H1 (cell line): ENCODE measurements around the gene ST8SIA3. TPM values are rescaled to one million over a fixed set of nuclear protein-coding genes. Genes with fewer than 3 reads are reported as not detected.

Experiments
- CTCF ChIA-PET: fragments of 300-600 bp; sonication (Branson Sonifier 250); formaldehyde crosslinking; loops from one replicate; lab custom pipeline; 2021; ENCODE audit not compliant: partially characterized antibody; lab: Charles Lee
- POLR2A ChIA-PET: fragments of 300-600 bp; sonication (Branson Sonifier 250); formaldehyde crosslinking; loops from one replicate; lab custom pipeline; 2021; ENCODE audit warnings: inconsistent platforms; ENCODE audit not compliant: partially characterized antibody; lab: Charles Lee
- DNase-seq, 2 experiments: peaks; one replicate each; pipeline versions ENCODE4 v3.0.0 to v3.0.0-alpha.2; 2010 to 2022; ENCODE audit warnings: low spot score in 2 of 2, low read depth in 1 of 2, mixed read lengths in 1 of 2
- FAIRE-seq: peaks from 2 replicates; lab custom pipeline; 2011; peaks lifted over from hg19 to GRCh38; lab: Jason Lieb, UNC
- H2AFZ ChIP-seq: 2 replicates; pipeline ENCODE4 v1.8.1; 2012; ENCODE audit warnings: low read length, inconsistent platforms
- H2AK5ac ChIP-seq: 2 replicates; pipeline ENCODE4 v1.6.1; 2013; ENCODE audit warnings: low read depth, low read length
- H2BK120ac ChIP-seq: replicated peaks from 2 replicates; pipeline ENCODE3; 2013; ENCODE audit warnings: low read depth, low read length, inconsistent platforms
- H2BK12ac ChIP-seq: 2 replicates; pipeline ENCODE4 v1.6.1; 2013; ENCODE audit warnings: low read depth, low read length
- H2BK15ac ChIP-seq: 2 replicates; pipeline ENCODE4 v1.6.1; 2013; ENCODE audit warnings: low read length
- H2BK20ac ChIP-seq: 2 replicates; pipeline ENCODE4 v1.6.1; 2013; ENCODE audit warnings: low read length
- H2BK5ac ChIP-seq: 2 replicates; pipeline ENCODE4 v1.6.1; 2013; ENCODE audit warnings: low read depth, low read length
- H3K14ac ChIP-seq: 2 replicates; pipeline ENCODE4 v1.6.1; 2013; ENCODE audit warnings: inconsistent platforms; ENCODE audit not compliant: insufficient read length
- H3K18ac ChIP-seq: 2 replicates; pipeline ENCODE4 v1.6.1; 2013; ENCODE audit warnings: low read length; ENCODE audit errors: extremely low read depth
- H3K23ac ChIP-seq: 2 replicates; pipeline ENCODE4 v1.6.1; 2013; ENCODE audit warnings: inconsistent platforms; ENCODE audit not compliant: insufficient read length
- H3K23me2 ChIP-seq: 2 replicates; pipeline ENCODE4 v1.6.1; 2013; ENCODE audit warnings: low read depth, low read length
- H3K27ac ChIP-seq: 2 replicates; pipeline ENCODE4 v1.6.1; 2011; ENCODE audit warnings: low read depth, low read length, inconsistent platforms
- H3K27me3 ChIP-seq, 4 experiments: replicated peaks in 1 of 4; 1 replicate in 1 of 4; 2 replicates in 3 of 4; pipeline versions ENCODE4 v1.6.1 to v1.8.1; 2011 to 2013; ENCODE audit warnings: low read length in 3 of 4, mild to moderate bottlenecking in 3 of 4, inconsistent platforms in 2 of 4, mixed read lengths in 2 of 4, moderate library complexity in 1 of 4; ENCODE audit not compliant: control insufficient read depth in 3 of 4, insufficient read depth in 3 of 4; ENCODE audit errors: extremely low read depth in 1 of 4
- H3K36me3 ChIP-seq, 4 experiments: 2 replicates each; pipeline versions ENCODE4 v1.6.1 to v1.8.1; 2011 to 2013; ENCODE audit warnings: mild to moderate bottlenecking in 4 of 4, low read length in 3 of 4, moderate library complexity in 2 of 4, control low read depth in 1 of 4, inconsistent platforms in 1 of 4; ENCODE audit not compliant: insufficient read depth in 4 of 4, control insufficient read depth in 2 of 4
- H3K4ac ChIP-seq: replicated peaks from 2 replicates; pipeline ENCODE3; 2013; ENCODE audit warnings: low read length, low read depth, mixed read lengths, inconsistent platforms; ENCODE audit not compliant: insufficient read length
- H3K4me1 ChIP-seq, 4 experiments: replicated peaks in 1 of 4; 1 replicate in 1 of 4; 2 replicates in 3 of 4; pipeline versions ENCODE4 v1.6.1 to v1.8.1; 2011 to 2013; ENCODE audit warnings: low read length in 3 of 4, inconsistent platforms in 2 of 4, mixed read lengths in 1 of 4; ENCODE audit not compliant: insufficient read depth in 4 of 4, control insufficient read depth in 3 of 4
- H3K4me2 ChIP-seq, 2 experiments: 2 replicates each; pipeline versions ENCODE4 v1.6.1 to v1.8.1; 2011 to 2013; ENCODE audit warnings: low read depth in 2 of 2, low read length in 2 of 2, control low read depth in 1 of 2, inconsistent platforms in 1 of 2, mild to moderate bottlenecking in 1 of 2; ENCODE audit not compliant: insufficient read depth in 1 of 2
- H3K4me3 ChIP-seq, 4 experiments: fragments of 200-600, 300-600 bp in 1 of 4; sonication (generic), shearing (Covaris generic), sonication (Bioruptor Twin) in 1 of 4; 2 replicates each; pipeline versions ENCODE4 v1.5.1 to v1.8.1; 2011 to 2016; ENCODE audit warnings: low read length in 4 of 4, low read depth in 3 of 4, control low read depth in 2 of 4, inconsistent platforms in 2 of 4, mild to moderate bottlenecking in 2 of 4, mixed read lengths in 1 of 4, moderate library complexity in 1 of 4; ENCODE audit not compliant: insufficient read depth in 2 of 4; ENCODE audit errors: extremely low read depth in 1 of 4
- H3K56ac ChIP-seq: replicated peaks from 2 replicates; pipeline ENCODE3; 2013; ENCODE audit warnings: low read depth, mild to moderate bottlenecking, mixed read lengths, low read length, inconsistent platforms; ENCODE audit not compliant: insufficient read length
- H3K79me1 ChIP-seq: 2 replicates; pipeline ENCODE4 v1.6.1; 2013; ENCODE audit warnings: low read depth, low read length, control low read depth
- H3K79me2 ChIP-seq, 2 experiments: 2 replicates each; pipeline versions ENCODE4 v1.6.1 to v1.8.1; 2012 to 2013; ENCODE audit warnings: low read length in 2 of 2, mild to moderate bottlenecking in 2 of 2, inconsistent platforms in 1 of 2; ENCODE audit not compliant: insufficient read depth in 2 of 2, control insufficient read depth in 1 of 2
- H3K9ac ChIP-seq, 4 experiments: replicated peaks in 1 of 4; 1 replicate in 1 of 4; 2 replicates in 3 of 4; pipeline versions ENCODE4 v1.6.1 to v1.8.1; 2011 to 2013; ENCODE audit warnings: low read depth in 3 of 4, low read length in 3 of 4, control low read depth in 2 of 4, mild to moderate bottlenecking in 2 of 4, moderate library complexity in 2 of 4, inconsistent platforms in 1 of 4; ENCODE audit errors: extremely low read depth in 1 of 4
- H3K9me3 ChIP-seq, 2 experiments: 2 replicates each; pipeline versions ENCODE4 v1.6.1 to v1.8.1; 2012 to 2013; ENCODE audit warnings: mild to moderate bottlenecking in 2 of 2, moderate library complexity in 2 of 2, control low read depth in 1 of 2, inconsistent platforms in 1 of 2, low read depth in 1 of 2, low read length in 1 of 2, mixed read lengths in 1 of 2; ENCODE audit not compliant: insufficient read depth in 2 of 2
- H4K20me1 ChIP-seq, 2 experiments: replicated peaks in 1 of 2; 2 replicates each; pipeline versions ENCODE3 to v1.8.1; 2011 to 2013; ENCODE audit warnings: inconsistent platforms in 2 of 2, low read length in 2 of 2, mild to moderate bottlenecking in 1 of 2; ENCODE audit not compliant: insufficient read depth in 2 of 2, control insufficient read depth in 1 of 2
- H4K5ac ChIP-seq: 2 replicates; pipeline ENCODE4 v1.6.1; 2013; ENCODE audit warnings: low read length, low read depth, mixed read lengths, inconsistent platforms; ENCODE audit not compliant: insufficient read length
- H4K8ac ChIP-seq: 2 replicates; pipeline ENCODE4 v1.8.0; 2013; ENCODE audit warnings: mild to moderate bottlenecking, moderate library complexity, low read length, inconsistent platforms; ENCODE audit not compliant: insufficient read depth; ENCODE audit errors: extremely low read depth
- H4K91ac ChIP-seq: replicated peaks from 2 replicates; pipeline ENCODE3; 2013; ENCODE audit warnings: low read length, mixed read lengths, inconsistent platforms; ENCODE audit not compliant: insufficient read length
- ASH2L ChIP-seq: fragments of 200-600, 300-600 bp; sonication (generic); IDR thresholded peaks from one replicate; pipeline ENCODE4 v1.7.1; 2017; ENCODE audit warnings: low read length
- KDM4A ChIP-seq: IDR thresholded peaks from one replicate; pipeline ENCODE4 v1.7.1; 2012; ENCODE audit warnings: low read depth, mild to moderate bottlenecking, moderate library complexity, low read length, inconsistent platforms; ENCODE audit not compliant: severe bottlenecking
- PHF8 ChIP-seq: fragments of 200-600 bp; sonication (generic); conservative IDR thresholded peaks from 2 replicates; pipeline ENCODE4 v1.7.1; 2012; ENCODE audit warnings: low read depth, mild to moderate bottlenecking, inconsistent platforms, low read length, moderate library complexity
- RAD21 ChIP-seq, 2 experiments: IDR thresholded peaks in 1 of 2; conservative IDR thresholded peaks in 1 of 2; 2 replicates each; pipeline ENCODE4 v1.6.1; 2011; ENCODE audit warnings: low read depth in 2 of 2, low read length in 2 of 2, improper control_type of control experiment in 1 of 2, inconsistent platforms in 1 of 2, mild to moderate bottlenecking in 1 of 2, moderate library complexity in 1 of 2
- RBBP5 ChIP-seq: IDR thresholded peaks from 2 replicates; pipeline ENCODE4 v1.7.1; 2012; ENCODE audit warnings: low read depth, mild to moderate bottlenecking, inconsistent platforms, low read length, moderate library complexity, borderline replicate concordance
- SAP30 ChIP-seq: fragments of 300-600 bp; sonication (generic); IDR thresholded peaks from 2 replicates; pipeline ENCODE4 v1.7.1; 2012; ENCODE audit warnings: low read length, moderate library complexity, mild to moderate bottlenecking, inconsistent platforms; ENCODE audit not compliant: insufficient read depth, insufficient replicate concordance
- WGBS, 2 experiments: shearing (Covaris generic) in 1 of 2; methylation state at CpG; one replicate each; pipeline versions ENCODE4 v1.1.6 to v1.1.7; 2013 to 2015; ENCODE audit warnings: low lambda C conversion rate in 2 of 2, mixed read lengths in 2 of 2, inconsistent platforms in 1 of 2, low coverage in 1 of 2, missing lambda C conversion rate in 1 of 2; ENCODE audit not compliant: insufficient replicate concordance in 2 of 2, insufficient coverage in 1 of 2, insufficient read length in 1 of 2; ENCODE audit errors: extremely low coverage in 1 of 2, missing lambda C conversion rate in 1 of 2; 5-methylcytosine and 5-hydroxymethylcytosine counted together
- polyA plus RNA-seq, 7 experiments: library from polyadenylated mRNA; depleted of rRNA in 3 of 7; stranded (reverse) in 5 of 7; unstranded in 2 of 7; fragments of >200 nt in 5 of 7; fragments of 200-250 nt in 2 of 7; gene quantifications; 1 replicate in 5 of 7; 2 replicates in 1 of 7; 4 replicates in 1 of 7; pipeline versions ENCODE4 v1.2.1 to v1.2.3, GENCODE V29; 2011 to 2013; ENCODE audit warnings: missing spikeins in 2 of 7, mixed read lengths in 2 of 7
- total RNA-seq: library from RNA; stranded (reverse); fragmentation: NEBNext Ultra II Directional; extraction: Animal tissue kit (Norgen Biotek cat#: 25700); gene quantifications from 2 replicates; pipeline ENCODE4 v1.2.1, GENCODE V29; 2021

The ST8SIA3 gene
- total and polyA plus RNA-seq, 2 of the 8 experiments (the other 6 are each of a cell fraction or from before 2014, with no cell fraction given): 1.2 to 3.7 TPM

GRCh38 chr18:57352761-57353136 lies 392 bp downstream of the ST8SIA3 start:
- Histone ChIP-seq H3K79me1 (no peaks in the 10 kb centered on the region), H3K4me1 (peaks cover 0 to 8% (median 5%) of the 10 kb centered on the region in 4 experiments; a peak in 5 of 7 replicates), H2BK120ac (no peak overlapping the region), H3K18ac (peak overlapping the region; percentile 74), H3K14ac (no peak overlapping the region), H4K20me1 (no peaks in the 10 kb centered on the region), H2BK20ac (no peak overlapping the region), H4K5ac (no peak overlapping the region), H4K91ac (peak overlapping the region; percentile 76), H2BK15ac (no peak overlapping the region), H3K9ac (no peak overlapping the region), H2BK5ac (no peak overlapping the region), H3K4me3 (peak overlapping the region; percentile 66 to 93 (median 82)), H3K23me2 (peaks cover 14% of the 10 kb centered on the region; the same call in 1 of the 2 replicates), H2BK12ac (no peak overlapping the region), H3K36me3 (no peaks in the 10 kb centered on the region), H3K4ac (no peak overlapping the region), H3K9me3 (no peaks in the 10 kb centered on the region), H4K8ac (no peak overlapping the region; the same call in 1 of the 2 replicates), H3K27ac (no peak overlapping the region), H2AK5ac (no peak overlapping the region), H3K4me2 (peak overlapping the region; percentile 80 to 100), H2AFZ (peak overlapping the region; percentile 79; the same call in 1 of the 2 replicates), H3K56ac (no peak overlapping the region), H3K27me3 (peaks cover 0 to 11% (median 8%) of the 10 kb centered on the region in 4 experiments; a peak in 6 of 7 replicates), H3K23ac (no peak overlapping the region), H3K79me2 (no peaks in the 10 kb centered on the region)
- TF ChIP-seq SAP30 (peak; percentile 44), ASH2L (no peak), PHF8 (no peak), KDM4A (peak; percentile 90), RAD21 (IDR thresholded peaks at IDR 0.05 in 1 of 2, conservative IDR thresholded peaks at IDR 0.05 in 1 of 2; ENCODE audit: low read depth in 2 of 2, low read length in 2 of 2) (no peak), RBBP5 (peak; percentile 84)
- ChIA-PET CTCF (interaction anchor here (0.7 to 1.1 kb wide), 2 partner anchors 93 to 206 kb away, joined by 4 to 6 read pairs; partner anchors contain the start of gene BOD1L2), POLR2A (interaction anchor here (0.9 to 1.8 kb wide), 3 partner anchors 75 to 277 kb away, joined by 3 to 6 read pairs (median 4); partner anchors contain the start of gene ONECUT2)
- DNase-seq (peak in 1 of 2 experiments; percentile 67), FAIRE-seq (no peak)
- WGBS, 2 experiments: 2% methylated on average over 19 of the region's 23 CpGs; no CpG with 5 or more reads in 1 of the 2 experiments
